HPDE6-E6E7 (cell line): ENCODE data around the gene ITLN1.
"Not testable (repeated sequence)": the region's sequence is repeated elsewhere in the genome, so short reads cannot be mapped to it uniquely, and the experiment has no call there.

ENCODE experiments used
- DNase-seq: peaks from one replicate; pipeline ENCODE4 v3.0.0; 2011; ENCODE audit warnings: missing footprints; ENCODE audit errors: extremely low spot score

Gene ITLN1

DNA sequence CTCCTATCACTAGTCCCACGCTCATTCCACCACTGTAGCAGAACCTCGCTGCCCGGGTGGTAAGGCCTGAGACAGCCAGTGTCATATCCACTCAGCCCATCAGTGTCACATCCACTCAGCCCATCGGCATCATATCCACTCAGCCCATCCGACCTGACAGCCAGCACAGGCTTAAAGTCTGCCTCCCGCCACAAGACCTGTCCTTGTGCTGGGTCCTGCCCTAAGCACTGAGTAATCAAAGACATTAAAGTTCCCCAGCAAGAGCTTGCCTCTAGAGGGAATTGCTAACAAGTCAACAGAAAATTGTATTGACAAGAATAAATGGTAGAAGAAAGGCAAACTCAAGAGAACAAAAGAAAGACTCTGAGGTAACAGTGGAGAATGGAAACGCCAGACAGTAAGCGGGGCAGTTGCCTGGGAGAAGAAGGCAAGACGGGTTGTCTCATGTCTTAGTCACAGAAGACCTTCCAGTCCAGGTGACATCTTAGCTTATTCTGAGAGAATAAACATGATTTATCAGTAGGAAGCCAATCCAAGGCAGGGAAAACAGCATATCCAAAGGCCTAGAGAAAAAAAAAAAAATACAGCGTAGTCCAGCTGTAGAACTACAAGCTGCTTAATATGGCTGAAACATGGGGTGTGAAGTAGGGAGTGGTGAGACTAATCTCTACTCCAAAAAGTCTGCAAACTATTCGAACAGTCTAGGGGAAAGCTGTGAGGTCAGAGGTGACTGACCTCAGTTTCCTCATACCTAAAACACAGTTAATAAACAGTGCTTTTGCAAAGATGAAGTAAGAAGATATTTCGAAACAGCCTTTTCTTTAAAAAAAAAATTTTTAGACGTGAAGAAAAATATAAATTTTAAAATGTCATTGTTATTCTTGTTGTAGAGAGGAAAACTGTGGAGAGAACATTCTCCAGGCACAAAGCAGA is 1.1 kb downstream of the ITLN1 start:
- DNase-seq, result no peak

DNA sequence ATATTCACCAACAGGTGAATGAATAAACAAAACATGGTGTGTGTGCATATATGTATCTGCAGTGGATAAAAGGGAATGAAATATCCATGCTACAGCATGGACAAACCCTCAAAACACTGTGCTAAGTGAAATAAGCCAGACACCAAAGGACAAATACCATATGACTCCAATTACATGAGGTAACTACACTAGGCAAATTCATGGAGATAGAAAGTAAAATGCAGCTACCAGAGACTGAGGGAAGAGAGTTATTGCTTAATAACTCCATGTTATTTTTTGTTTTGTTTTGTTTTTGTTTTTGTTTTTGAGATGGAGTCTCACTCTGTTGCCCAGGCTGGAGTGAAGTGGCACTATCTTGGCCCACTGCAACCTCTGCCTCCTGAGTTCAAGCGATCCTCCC is 2.4 kb downstream of the ITLN1 start:
- no peak for DNase-seq

DNA sequence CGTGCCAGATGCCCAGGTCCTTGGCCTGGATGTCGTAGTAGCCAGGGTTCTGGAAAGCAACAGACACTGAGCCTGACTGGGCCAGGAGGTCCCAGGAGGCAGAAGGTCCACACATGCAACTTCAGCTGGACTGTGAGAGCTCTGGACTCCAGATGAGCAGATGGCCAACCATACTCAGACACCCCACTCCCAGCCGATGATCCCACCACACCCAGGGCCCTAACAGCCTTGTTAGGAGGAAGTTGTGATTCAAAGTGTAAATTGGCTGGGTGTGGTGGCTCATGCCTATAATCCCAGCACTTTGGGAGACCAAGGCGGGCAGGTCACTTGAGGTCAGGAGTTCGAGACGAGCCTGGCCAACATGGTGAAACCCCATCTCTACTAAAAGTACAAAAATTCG is 3.7 kb downstream of the ITLN1 start:
- DNase-seq, result not testable (repeated sequence)

DNA sequence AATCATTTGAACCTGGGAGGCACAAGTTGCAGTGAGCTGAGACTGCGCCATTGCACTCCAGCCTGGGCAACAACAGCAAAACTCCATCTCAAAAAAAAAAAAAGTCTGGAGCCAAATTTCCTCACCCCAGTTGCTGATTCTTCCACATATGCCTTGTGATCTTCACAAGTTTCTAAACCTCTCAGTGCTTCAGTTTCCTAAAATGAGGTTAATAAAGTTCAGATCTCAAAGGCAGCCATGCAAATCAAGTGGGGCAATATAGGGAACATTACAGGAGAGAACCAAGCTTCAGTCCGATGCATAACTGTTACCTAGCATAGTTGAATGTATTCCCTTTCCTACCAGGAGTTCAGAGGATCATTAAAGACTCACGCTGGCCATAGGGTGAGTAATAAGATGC is 4.8 kb downstream of the ITLN1 start:
- DNase-seq, result no peak

DNA sequence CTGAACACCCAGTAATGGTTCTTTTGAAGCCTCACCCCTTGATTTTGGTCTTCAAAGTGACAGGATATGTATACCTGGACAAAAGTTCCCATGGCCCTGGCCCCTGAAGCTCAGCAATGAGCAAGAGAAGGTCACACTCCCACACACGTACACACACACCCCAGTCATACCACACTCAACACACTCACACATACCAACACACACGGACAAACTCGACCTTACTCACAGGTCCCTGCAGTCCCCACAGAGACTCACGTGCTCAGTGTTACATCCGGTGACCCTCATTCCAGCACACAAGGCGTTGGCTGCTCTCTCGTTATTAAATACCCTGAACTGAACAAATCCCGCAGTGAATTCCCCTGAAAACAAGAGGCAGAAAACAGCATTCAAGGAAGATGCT is 5.9 kb downstream of the ITLN1 start:
- DNase-seq, result no peak

DNA sequence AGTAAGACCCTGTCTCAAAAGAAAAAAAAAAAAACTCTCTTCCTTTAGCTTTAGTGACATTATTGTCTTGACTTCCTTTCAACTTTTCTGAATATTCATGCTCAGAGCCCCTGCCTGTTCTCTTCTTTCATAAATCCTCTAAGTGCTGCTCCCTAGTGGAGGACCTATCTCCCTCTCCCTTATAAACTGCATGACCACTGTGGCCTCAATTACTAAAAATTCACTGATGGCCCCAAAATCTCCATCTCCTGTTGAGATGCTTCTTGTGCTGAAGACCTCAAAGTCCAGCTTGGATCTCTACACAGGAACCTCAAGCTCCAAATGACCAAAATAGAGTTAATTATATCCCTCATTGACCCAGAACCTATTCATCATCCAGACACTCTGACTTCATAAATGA is 7.8 kb downstream of the ITLN1 start:
- no peak for DNase-seq

DNA sequence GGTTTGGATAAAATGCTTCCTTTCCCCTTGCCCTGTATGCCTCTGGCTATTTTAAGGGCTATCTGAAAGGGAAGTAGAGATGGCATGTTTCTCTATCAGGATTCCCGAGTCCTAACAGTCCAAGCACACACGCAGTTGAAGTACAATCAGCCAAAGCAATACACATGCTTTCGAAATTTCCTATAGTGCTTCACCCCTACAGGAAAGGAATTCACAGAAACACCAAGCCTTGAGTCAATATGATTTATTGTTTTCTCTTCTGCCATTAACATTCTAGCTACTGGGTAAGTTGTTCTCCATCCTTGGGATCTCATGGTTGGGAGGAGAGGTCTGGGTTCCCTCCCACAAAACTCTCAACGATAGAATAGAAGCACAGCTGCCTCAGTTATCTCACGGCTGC is 8.7 kb downstream of the ITLN1 start:
- no peak for DNase-seq

DNA sequence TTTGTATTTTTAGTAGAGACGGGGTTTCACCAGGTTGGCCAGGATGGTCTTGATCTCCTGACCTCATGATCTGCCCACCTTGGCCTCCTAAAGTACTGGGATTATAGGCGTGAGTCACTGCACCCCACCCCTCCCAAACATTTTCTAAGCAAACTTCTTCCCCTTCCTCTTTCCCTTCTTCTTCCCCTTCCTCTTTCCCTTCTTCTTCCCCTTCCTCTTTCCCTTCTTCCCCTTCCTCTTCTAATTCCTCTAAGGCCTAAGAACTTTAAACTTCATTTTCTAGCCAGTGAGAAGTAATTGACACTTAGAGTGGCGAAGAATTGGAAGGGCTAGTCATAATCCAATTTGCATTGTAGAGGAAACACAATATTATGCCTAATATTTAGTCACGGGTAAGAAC is 9.4 kb downstream of the ITLN1 start:
- DNase-seq, result not testable (repeated sequence)

DNA sequence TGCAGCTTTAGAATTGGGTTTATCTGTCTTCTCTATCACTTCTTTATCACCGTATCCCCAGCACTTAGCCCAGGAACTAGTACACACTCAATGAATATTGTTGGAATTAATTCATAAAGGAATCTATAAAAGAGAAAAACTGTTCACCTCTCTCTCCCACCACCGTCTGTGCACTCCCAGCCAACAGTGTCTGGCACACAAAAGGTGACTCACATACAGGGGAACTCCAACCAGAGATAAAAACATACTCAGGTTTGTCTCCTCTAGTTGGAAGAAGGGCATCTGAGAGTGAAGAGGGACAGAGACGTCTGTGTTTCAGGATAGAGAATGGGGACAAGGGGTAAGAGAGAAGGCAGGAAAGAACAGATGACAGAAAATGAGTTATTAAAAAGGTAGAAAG is 10.0 kb downstream of the ITLN1 start:
- DNase-seq, result no peak

DNA sequence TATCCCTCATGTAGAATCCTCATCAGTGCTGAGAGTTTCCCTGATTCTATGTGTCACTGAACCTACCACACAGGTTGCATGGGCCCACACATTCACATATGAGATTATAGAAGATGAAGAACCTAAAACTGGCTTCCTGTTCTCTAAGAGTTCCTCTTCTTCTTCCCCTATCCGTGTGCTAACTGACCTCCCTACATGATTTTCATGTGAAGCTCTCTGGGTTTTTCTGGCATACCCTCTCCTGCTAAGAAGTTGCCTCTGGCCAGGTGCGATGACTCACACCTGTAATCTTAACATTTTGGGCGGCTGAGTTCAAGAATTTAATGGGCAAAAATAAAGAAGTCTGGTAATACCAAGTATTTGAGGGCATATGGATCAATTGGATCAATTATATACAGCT is 16.8 kb downstream of the ITLN1 start:
- DNase-seq, result no peak

DNA sequence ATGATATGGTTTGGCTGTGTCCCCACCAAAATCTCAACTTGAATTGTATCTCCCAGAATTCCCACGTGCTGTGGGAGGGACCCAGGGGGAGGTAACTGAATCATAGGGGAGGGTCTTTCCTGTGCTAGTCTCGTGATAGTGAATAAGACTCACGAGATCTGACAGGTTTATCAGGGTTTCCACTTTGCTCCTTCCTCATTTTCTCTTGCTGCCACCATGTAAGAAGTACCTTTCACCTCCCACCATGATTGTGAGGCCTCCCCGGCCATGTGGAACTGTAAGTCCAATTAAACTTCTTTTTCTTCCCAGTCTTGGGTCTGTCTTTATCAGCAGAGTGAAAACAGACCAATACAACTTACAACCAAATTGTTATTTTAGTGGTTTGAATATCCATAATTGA is 17.3 kb downstream of the ITLN1 start:
- not testable (repeated sequence) for DNase-seq

DNA sequence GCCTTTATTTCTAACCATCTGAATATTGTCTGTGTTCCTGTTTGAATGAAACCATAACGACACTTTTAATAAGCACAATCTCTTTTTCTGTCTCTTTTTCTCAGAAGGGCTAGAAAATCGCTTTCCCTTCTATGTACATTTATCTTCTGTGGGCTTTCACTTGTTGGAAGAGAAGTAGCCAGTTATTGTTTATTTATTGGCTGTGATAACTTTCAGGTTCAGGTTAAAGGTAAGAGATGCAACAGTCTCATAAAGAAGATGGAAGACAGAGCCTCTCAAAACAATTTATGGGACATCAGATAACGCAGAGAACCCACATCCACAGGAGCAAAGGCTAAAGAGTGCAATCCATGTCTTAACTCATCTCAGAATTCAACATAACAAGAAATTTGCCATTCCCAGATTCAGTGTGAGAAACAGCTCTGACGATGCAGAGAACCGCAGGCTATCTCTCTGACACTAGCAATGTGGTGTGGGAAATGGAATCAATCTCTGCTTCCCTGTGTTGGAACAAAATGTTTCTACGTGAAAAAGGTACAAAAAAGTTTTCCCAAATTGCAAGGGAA is 18.2 kb downstream of the ITLN1 start:
- no peak for DNase-seq

DNA sequence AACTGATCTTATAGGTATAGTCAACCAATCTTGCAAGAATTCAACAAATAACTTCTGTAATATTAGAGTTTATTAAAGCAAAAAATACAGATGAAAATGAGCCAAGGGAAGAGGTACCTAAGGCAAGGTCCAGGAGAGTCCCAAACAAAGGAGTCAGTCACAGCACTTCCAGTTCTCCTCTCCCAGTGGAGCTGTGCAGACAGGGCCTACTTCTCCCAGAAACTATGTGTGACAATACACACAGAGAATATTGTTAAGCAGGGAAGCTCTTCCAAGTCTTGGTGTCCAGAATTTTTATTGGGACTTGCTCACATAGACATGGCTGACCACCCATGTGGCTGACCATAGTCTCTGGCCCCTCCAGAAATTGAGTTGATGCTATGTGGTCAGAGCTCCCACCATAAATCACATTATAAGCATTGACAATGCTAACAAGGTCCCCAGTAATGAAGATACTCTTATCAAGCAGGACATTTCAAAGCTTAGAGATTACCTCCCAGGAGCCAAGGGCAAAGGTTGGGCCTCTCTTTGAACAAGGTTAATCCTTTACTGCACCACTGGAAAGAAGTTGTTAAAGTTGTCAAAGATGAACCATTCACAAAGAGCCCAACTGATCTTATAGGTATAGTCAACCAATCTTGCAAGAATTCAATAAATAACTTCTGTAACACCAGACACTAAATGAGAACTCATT is 18.8 kb downstream of the ITLN1 start:
- no peak for DNase-seq

DNA sequence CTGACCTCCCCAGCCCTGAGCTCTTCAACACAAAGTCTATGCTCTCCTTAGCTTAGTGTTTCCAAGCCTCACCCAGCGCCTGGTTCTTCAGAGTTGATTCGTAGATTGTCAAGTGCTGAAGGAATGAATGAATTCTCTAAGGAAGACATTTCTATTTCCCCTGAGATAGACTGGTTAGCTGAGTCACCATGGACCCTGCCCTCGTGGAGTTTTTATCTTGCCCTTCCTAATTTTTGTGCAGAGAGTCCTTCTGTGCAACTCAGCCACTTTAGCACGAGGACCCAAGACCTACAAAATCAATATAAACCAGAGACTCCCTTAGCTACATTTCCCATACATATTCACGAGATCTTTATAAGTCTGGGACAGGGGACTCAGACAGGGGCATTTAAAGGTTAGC is 19.6 kb downstream of the ITLN1 start:
- no peak for DNase-seq

DNA sequence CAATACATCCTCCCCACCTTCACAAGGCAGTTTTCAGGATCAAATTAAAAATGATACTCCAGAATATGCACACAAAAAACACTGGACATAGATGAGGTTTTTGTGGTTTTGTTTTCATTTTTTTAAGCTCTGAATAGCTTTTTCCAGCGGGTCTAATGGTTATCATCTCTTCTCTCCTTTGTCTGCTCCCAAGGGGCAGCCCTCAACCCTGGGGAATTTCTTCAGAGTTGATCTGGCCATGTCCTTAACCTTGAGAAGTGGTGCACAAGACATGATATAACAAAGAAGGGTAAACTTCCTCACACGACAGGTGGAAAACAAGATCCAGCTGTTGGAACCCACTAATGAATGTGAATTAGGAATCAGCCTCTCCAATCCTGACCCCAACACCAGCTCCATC is 20.8 kb downstream of the ITLN1 start:
- DNase-seq, result no peak

DNA sequence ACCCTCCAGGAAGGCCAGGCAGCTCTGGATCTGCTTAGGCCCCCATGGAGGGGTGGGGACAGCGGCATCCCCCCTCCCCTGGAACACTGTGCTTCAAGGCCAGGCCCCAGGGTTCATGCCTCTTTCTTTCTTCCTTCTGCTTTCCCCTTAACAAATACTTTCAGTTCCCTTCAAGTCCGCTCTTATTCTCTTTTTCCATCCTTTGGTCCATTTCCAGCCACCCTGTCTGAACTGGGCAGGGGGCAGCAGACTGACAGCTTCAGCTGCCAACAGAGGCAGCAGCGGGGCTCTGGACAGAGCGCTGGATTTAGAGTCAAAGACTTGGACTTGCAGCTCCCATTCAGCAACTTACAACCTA is 21.2 kb downstream of the ITLN1 start:
- DNase-seq, result no peak

DNA sequence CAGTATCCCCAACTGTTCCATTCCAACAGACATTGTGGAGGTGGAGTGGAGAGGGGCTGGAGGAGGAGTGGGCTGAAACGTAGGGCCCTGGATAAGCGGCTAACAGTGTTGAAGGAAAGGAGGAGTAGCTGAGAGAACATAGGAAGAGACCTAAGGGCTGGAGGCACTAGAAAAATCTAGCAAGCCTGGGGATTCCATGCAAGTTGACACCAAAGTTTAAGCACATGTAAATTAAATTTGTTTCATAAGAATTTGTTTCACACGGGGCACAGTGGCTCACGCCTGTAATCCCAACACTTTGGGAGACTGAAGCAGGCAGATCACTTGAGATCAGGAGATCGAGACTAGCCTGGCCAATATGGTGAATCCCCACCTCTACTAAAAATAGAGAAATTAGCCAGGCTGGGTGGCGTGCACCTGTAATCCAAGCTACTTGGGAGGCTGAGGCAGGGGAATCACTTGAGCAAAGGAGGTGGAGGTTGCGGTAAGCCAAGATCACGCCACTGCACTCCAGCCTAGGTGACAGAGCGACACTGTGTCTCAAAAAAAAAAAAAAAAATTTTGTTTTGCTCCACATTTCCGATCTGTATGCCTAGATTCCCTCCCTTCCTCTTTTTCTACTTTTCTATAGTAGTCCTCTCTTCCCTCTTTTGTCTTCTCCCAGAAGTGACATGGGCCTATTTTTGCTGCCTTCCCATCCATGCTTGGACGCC is 21.8 kb downstream of the ITLN1 start:
- no peak for DNase-seq

DNA sequence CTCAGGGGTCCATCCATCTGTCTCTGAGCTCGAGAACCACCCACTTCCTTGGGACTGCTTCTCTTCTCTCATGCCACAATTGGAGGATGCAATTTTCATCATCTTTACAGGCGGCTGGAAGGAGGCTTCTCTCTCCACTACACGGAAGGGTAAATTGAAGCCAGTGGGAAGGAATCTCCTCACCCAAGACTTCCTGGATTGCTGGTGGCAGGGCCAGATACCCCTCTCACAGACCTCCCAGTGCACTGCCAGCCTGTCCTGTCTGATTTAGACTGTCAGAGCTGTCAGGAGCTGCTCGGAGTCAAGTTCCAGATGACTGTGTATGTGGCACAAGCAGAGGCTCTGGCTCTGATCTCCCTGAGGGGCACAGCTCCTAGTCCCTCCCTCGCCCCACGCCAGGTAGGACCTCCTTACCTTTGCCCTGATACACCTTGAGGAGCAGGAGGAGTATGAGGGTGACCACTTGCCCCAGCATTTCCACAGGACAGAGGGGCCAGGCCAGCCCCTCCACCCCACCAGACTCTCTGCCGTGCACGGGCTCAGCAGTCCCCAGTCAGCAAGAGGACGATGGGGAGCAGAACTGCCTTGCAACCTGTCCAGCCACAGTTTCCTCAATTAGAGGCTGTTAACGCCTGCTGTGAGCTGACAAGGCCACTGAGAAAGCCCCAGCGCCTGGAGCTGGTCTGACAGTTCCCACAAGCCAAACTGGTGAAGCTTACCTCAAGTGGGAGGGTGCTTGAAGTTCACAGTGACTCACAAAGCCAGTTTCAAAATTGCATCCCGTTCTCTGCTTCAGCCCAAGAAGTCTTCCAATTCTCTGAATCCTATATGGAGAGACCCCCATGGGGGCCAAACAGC is 22.5 kb downstream of the ITLN1 start, which contains the start of gene CD244:
TSS of gene CD244 (minus strand) at position 685 of the 858 bp plus-strand sequence. CDS start at position 475, 210 bp downstream.
- peak; percentile 20 for DNase-seq

DNA sequence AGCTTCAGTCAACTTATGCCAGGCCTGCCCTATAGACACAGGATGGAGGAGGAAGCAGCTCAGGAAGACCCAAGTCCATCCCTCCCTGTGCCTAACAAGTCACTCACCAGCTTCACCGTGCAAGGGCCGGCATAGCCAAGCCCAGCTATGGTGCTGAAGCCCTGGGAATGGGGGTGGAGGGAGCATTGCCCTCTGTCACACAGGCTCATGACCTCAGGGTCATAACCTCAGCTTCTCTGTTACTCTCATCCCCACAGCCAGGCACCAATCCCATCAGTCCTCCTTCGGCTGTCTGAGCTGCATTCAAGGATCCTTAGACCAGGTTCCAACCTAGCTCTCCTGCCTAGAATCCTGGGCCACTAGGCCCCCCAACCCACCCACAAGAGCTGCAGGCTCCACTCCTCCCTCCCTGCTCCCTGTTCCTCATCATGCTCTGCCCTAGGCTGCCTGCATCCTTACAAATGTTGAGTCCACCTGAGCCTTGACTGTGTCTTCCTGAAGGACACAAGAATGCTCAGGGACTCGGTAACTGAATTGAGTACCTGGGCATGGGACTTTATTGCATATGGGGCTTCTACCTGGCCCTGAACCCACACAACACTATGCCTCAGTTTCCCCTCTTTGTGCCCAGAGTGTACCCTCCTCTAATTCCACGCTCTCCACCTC is 24.0 kb downstream of the ITLN1 start:
- no peak for DNase-seq

DNA sequence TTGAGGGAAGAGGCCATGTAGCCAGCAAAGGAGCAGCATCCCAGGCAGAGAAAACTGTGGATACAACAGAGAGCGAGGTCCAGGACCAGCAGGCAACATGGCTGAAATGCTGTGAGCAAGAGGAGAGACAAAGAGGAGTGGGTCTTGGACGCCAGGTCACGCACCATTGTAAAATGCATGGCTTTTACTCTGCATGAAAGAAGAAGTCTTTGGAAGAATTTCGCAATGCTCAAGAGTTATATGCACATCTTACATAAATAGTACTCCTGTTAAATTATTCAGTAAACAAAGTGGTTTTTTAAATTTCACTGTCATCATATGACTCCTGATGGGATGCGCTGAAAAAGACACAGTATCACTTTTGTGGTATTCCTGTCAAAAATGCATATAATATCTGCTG is 25.8 kb downstream of the ITLN1 start:
- no peak for DNase-seq

DNA sequence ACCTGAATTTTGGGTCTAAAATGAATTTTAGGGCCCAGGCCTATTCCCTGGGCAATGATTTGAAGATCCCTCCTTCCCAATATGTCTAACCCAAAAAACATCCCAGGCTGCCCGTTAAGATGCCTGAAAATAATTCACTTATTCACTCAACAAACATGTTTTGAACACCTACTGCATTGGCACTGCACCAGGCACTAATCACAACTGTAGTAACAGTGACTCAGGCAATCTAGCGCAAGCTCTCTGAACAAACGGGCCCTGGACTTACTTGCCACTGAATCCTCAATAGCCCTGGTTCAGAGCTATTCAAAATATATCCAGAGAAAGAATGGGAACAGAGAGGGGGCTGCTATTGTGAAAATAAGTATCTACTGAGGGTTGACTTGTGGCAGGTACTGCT is 26.5 kb downstream of the ITLN1 start:
- no peak for DNase-seq
